AG09319 (cell line): Measurements from ENCODE around the gene COPZ2.
"Not testable (repeated sequence)": the region's sequence is repeated elsewhere in the genome, so short reads cannot be mapped to it uniquely, and the experiment has no call there.

ENCODE experiments used
- DNase-seq: peaks from one replicate; pipeline ENCODE4 v3.0.0-alpha.2; 2010; ENCODE audit warnings: low read depth; ENCODE audit errors: extremely low read depth
- CTCF ChIP-seq: IDR thresholded peaks from 2 replicates; pipeline ENCODE4 v1.5.1; 2011; ENCODE audit warnings: low read depth, mild to moderate bottlenecking, inconsistent platforms, low read length, moderate library complexity

COPZ2 gene

GRCh38 chr17:48037036-48037837 lies at the start of gene COPZ2:
TSS of gene COPZ2 (minus strand) at chr17:48037797. CDS start at chr17:48037777, 20 bp downstream.
- no peak for DNase-seq
- TF ChIP-seq CTCF: peak; percentile 70

- TF ChIP-seq CTCF: no peak
These were observed 47.3 kb upstream of the COPZ2 start for GRCh38 chr17:48084932-48085331.

GRCh38 chr17:48081858-48082257 lies 44.3 kb upstream of the COPZ2 start:
- no peak for TF ChIP-seq CTCF

More at GRCh38 chr17:48084932-48085331, 47.3 kb upstream of the COPZ2 start:
- no peak for DNase-seq

GRCh38 chr17:48077152-48077551 lies 39.6 kb upstream of the COPZ2 start:
- not testable (repeated sequence) for DNase-seq

More at GRCh38 chr17:48081858-48082257, 44.3 kb upstream of the COPZ2 start:
- no peak for DNase-seq

GRCh38 chr17:48074322-48075081 lies 36.9 kb upstream of the COPZ2 start:
- peak; percentile 62 for DNase-seq
- peak; percentile 78 for TF ChIP-seq CTCF

GRCh38 chr17:48073566-48074094 lies 36.0 kb upstream of the COPZ2 start:
- not testable (repeated sequence) for DNase-seq

GRCh38 chr17:48072811-48073210 lies 35.2 kb upstream of the COPZ2 start:
- DNase-seq: not testable (repeated sequence)

- TF ChIP-seq CTCF: no peak
- no peak for DNase-seq
These were observed 34.1 kb upstream of the COPZ2 start for GRCh38 chr17:48071654-48072053.
